Glomerular visceral epithelial cell (primary cell): ENCODE measurements around the gene ACAD9.

Source experiments
- DNase-seq: peaks from one replicate; pipeline ENCODE4 v3.0.0-alpha.2; 2016; ENCODE audit errors: extremely low spot score

ACAD9 gene

DNA sequence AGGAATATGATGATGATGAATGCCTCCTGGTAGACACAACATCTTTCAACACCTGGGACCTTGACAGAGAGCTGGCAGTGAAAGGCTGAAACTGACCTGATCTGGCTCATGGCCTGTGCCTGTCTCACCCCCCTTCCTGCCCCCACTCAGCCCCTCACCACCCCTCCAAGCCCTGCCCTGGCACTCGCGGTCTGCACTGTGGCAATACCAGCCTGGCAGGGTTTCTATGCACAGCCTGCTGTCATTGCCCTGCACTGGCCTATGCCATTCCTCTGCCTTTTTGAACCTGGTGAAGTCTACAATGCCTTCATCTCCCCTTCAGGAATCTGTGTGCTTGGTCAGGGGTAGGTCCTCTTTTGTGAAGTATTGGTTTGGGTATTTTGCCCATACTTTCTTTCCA lies 56.5 kb downstream of the ACAD9 start:
- no peak for DNase-seq

DNA sequence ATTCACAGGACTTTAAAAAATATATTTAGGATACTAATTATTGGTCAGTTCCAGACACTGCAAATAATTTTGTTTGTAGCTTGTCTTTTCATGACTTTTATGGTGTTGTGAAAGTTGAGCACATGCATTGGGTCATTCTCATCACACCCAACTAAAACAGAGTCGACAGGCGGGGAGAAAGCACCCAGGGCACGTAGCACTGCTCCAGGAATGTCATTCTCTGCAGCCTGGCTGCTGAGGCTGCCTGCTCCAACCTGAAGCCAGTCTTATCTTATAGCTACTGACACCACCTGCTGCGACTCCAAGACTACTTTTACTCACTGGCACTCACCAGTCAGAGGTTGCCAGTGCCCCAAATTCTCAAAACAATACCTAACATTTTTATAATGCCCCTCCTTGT lies 56.9 kb downstream of the ACAD9 start:
- no peak for DNase-seq

DNA sequence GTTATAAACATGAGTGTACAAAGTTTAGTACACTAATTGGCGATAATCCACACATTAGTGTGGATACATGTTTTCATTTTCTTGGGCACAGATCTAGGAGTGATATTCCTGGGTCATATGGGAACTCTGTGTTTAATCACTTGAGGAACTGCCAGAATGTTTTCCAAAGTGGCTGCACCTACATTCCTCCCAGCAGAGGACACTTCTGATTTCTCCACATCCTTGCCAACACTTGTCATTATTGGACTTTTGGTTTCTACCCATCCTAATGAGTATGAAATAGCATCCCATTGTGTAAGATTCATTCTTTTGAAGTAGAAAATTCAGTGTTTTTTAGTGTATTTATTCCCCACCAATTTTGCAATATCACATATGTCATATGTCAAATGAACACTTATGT lies 60.8 kb downstream of the ACAD9 start:
- no peak for DNase-seq

DNA sequence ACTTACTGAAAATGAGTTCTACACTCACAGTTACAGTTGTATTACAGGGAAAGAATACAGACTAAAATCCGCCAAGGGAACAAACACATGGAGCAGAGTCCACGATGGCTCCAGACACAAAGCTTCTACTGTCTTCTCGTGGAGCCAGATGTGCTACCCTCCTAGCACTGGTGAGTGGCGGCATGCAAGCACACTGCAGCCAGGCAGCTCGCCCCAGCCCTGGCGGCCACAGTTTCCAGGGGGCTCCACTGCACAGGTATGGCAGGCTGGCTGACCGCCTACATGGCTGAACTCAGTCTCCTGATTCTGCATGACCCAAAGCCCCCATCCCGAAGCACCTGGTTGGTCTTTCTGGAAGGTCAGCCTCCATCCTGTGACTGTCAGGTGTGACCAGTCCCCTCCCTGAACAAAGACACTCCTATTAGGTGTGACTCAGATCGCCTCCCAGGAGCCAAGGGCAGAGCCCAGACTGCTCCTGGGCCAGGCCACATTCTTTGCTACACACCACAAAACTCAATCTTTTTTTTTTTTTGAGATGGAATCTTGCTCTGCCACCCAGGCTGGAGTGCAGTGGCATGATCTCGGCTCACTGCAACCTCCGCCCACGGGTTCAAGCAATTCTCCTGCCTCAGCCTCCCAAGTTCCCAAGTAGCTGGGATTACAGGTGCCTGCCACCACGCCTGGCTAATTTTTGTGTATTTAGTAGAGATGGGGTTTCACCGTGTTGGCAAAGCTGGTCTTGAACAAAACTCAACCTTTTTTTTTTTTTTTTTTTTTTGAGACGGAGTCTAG lies 62.9 kb downstream of the ACAD9 start:
- DNase-seq, result peak; percentile 18

DNA sequence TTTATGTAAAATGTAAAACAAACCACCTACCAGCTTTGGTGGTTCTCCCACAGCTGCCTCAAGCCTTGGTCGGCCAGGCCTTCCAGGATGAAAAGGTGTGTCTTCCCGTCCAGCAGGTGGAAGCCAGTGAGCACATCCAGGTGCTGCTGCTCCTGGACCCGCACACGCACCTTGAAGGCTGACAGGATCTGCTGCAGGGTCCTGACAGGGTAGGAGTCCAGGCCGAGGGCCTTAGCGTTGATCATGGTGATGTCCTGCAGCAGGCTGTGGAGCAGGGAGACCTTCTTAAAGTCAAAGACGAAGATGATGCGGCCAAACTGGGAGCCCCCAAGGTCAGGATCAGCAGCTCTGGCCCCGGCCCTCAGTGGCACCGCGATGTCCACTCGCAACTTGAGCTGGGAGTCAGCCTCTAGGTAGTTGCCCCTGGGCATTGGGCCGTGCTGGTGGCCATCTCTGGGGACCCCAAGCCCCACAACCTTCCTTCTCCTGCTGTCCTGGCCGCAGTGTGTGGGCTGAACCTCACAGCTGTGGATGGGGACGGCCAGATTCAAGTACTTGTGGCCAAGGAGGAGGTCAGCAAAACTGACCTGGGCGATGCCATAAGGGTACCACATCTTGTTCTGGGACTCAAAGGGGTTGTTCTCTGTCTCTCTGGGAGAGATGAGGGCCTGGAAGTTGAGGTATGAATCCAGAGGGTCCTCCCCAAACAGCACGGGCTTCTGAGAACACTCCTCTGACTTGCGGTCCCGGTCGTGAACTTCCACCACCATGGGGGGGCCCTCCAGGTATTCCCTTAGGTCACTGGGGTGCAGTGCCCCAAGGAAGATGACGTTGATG lies 65.8 kb downstream of the ACAD9 start:
- no peak for DNase-seq

DNA sequence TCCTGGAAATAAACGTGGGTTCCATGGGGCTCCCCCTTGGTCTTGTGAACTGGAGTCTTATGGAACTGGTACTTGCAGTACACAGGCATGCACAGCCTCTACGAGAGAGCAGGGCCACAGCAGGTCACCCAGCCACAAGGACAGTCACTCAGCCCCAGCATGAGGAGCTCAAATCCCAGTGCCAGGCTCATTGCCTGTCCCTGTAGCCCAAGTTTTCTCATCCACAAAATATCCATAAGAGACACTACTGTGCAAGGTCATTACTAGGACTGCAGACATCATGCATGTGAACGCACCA lies 66.4 kb downstream of the ACAD9 start:
- no peak for DNase-seq

DNA sequence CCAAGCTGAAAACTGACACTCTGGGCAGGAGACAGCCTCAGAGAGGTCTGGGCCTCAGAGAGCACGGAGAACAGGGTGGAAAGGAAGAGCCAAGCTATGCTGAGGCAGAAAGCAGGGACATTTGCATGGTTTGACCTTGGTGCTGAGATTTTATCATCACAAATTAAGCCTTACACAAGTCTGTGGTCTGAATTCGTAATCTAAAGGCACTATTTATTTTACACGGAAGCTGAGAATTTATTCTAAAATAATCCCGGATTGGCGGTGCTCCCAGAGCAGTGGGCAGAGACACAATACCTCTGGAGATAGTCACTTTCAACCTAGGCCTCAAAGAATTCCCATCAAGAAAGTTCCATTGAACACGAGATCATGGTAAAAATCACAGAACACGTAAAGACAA lies 67.0 kb downstream of the ACAD9 start:
- DNase-seq, result no peak

DNA sequence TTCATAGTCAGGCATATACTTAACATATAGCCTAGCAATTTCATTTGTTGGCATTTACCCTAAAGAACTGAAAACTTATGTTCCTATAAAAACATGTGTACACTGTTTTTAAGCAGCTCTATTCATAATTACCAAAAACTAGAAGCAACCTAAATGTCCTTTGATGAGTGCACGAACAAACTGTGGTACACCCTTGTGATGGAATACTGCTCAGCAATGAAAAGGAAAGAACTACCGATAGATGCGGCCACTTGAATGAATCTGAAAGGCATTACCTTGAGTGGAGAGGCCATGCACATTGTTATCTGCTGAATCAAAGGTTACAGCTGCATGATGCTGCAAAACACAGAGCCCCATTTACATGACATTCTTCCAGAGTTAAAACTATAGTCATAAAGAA lies 69.7 kb downstream of the ACAD9 start:
- no peak for DNase-seq

DNA sequence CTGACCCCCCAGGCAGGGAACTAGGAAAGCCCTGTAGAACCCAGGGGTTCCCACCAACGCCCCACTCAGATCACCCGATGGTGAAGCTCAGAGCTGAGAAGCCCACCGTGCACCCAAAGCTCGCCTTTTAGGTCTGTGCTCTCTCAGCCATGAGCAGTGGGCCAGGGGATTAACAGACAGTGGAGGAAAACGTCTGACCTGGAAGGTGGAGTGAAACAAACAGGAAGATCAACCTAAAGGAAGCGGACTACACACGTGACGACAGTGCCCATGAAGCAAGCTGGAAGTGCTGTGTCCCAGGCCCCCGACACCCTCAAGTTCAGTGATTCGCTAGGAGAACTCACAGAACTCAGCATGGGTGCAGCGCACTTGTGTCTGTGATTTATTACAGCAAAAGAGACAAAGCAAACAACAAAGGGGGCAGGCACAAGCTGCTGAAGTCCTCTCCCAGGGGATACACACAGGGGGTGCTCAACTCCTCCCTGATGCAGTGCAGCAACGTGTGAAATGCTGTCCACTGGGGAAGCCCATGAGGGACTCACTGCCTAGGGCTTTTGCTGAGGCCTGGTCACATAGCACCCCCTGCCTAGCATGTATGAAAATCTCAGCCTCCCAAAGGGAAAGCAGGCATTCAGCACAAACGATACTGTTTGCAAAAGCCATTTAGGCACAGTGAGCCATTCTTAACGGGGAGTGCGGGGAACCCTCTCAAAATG lies 71.0 kb downstream of the ACAD9 start:
- DNase-seq, result peak; percentile 22

DNA sequence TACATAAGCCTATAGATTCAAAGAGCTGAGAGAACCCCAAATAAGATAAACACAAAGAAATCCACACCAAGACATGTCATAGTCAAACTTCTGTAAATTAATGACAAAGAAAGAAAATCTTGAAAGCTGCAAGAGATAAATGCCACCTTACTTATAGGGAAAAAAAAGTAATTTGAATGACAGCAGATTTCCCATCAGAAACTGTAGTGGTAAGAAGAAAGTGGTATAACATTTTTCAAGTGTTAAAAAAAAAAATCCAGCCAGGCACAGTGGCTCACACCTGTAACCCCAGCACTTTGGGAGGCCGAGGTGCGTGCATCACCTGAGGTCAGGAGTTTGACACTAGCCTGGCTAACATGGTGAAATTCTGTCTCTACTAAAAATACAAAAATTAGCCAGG lies 77.0 kb downstream of the ACAD9 start:
- no peak for DNase-seq
